GM12878 (cell line): ENCODE results near the gene PAPPA. TPM values are rescaled to one million over a fixed set of nuclear protein-coding genes. Genes with fewer than 3 reads are reported as not detected.

ENCODE experiments used
- ATAC-seq: fragments of 200-7000 bp; cut with Tn5 transposase; 3 replicates; pipeline ENCODE4 v1.9.1; 2020; ENCODE audit warnings: mild to moderate bottlenecking, moderate library complexity
- BruUV-seq: library from RNA; stranded (reverse); fragments of 400-500 nt; replicated peaks from 2 replicates; lab custom pipeline; 2021; lab: Mats Ljungman, UMichigan
- CTCF ChIA-PET: fragments of 300-600 bp; sonication (Branson Sonifier 250); formaldehyde crosslinking; extraction: SDS; loops from one replicate; lab custom pipeline; 2021; ENCODE audit warnings: inconsistent platforms; lab: Yijun Ruan, JAX
- POLR2A ChIA-PET: fragments of 350-600 bp; formaldehyde crosslinking; extraction: SDS; loops from one replicate; lab custom pipeline; 2021; ENCODE audit warnings: inconsistent platforms; lab: Charles Lee
- RAD21 ChIA-PET: fragments of 300-600 bp; sonication (Branson Sonifier 250); formaldehyde crosslinking; loops from one replicate; lab custom pipeline; 2023; ENCODE audit warnings: antibody characterized with exemption; ENCODE audit not compliant: unreplicated experiment; lab: Charles Lee
- SMC1A ChIA-PET: fragments of 300-600 bp; sonication (Branson Sonifier 250); formaldehyde crosslinking; loops from one replicate; lab custom pipeline; 2023; ENCODE audit not compliant: unreplicated experiment, uncharacterized antibody; lab: Charles Lee
- DNase-seq: peaks from one replicate; pipeline ENCODE4 v3.0.0-alpha.2; 2011; ENCODE audit warnings: low read depth, low spot score
- FAIRE-seq: peaks from 3 replicates; lab custom pipeline; 2011; peaks lifted over from hg19 to GRCh38; lab: Jason Lieb, UNC
- H2AFZ ChIP-seq: 2 replicates; pipeline ENCODE4 v1.6.0; 2011; ENCODE audit warnings: low read depth, low read length, control low read depth; ENCODE audit not compliant: control insufficient read depth
- H3K27ac ChIP-seq: 2 replicates; pipeline ENCODE4 v1.5.1; 2011; ENCODE audit warnings: control low read depth; ENCODE audit not compliant: control insufficient read depth, insufficient read depth
- H3K27me3 ChIP-seq, 2 experiments: replicated peaks in 1 of 2; 2 replicates each; pipeline versions ENCODE4 v1.6.0 to v1.6.1; 2011; ENCODE audit warnings: low read length in 1 of 2; ENCODE audit not compliant: control insufficient read depth in 2 of 2, insufficient read depth in 2 of 2
- H3K36me3 ChIP-seq, 2 experiments: 2 replicates each; pipeline ENCODE4 v1.5.1; 2011; ENCODE audit warnings: low read length in 1 of 2; ENCODE audit not compliant: control insufficient read depth in 2 of 2, insufficient read depth in 2 of 2
- H3K4me1 ChIP-seq: 2 replicates; pipeline ENCODE4 v1.6.1; 2011; ENCODE audit warnings: mild to moderate bottlenecking, low read length, moderate library complexity, mixed read lengths; ENCODE audit not compliant: control insufficient read depth, insufficient read depth
- H3K4me2 ChIP-seq: 2 replicates; pipeline ENCODE4 v1.6.0; 2011; ENCODE audit warnings: control low read depth; ENCODE audit not compliant: control insufficient read depth, insufficient read depth
- H3K4me3 ChIP-seq: fragments of 200-600 bp; sonication (generic); 2 replicates; pipeline ENCODE4 v1.5.1; 2016
- H3K79me2 ChIP-seq: 2 replicates; pipeline ENCODE4 v1.6.0; 2011; ENCODE audit warnings: low read length; ENCODE audit not compliant: control insufficient read depth, insufficient read depth
- H3K9ac ChIP-seq: 2 replicates; pipeline ENCODE4 v1.8.0; 2011; ENCODE audit warnings: low read length, control low read depth, mixed read lengths; ENCODE audit not compliant: control insufficient read depth, insufficient read depth
- H3K9me3 ChIP-seq: replicated peaks from 3 replicates; pipeline ENCODE4 v1.5.1; 2011; ENCODE audit warnings: mild to moderate bottlenecking, low read length; ENCODE audit not compliant: control insufficient read depth, insufficient read depth
- H4K20me1 ChIP-seq: 2 replicates; pipeline ENCODE4 v1.6.0; 2011; ENCODE audit not compliant: control insufficient read depth, insufficient read depth
- BHLHE40 ChIP-seq, 2 experiments: fragments of 450-650 bp in 1 of 2; IDR thresholded peaks; 2 replicates each; pipeline ENCODE4 v1.6.1; 2011 to 2017; ENCODE audit warnings: low read depth in 2 of 2, borderline replicate concordance in 1 of 2, improper control_type of control experiment in 1 of 2, low read length in 1 of 2, mild to moderate bottlenecking in 1 of 2
- CREM ChIP-seq: IDR thresholded peaks from 2 replicates; pipeline ENCODE4 v1.6.1; 2014; ENCODE audit warnings: antibody characterized with exemption, low read depth
- E2F8 ChIP-seq: fragments of 450-650 bp; IDR thresholded peaks from 2 replicates; pipeline ENCODE4 v1.6.1; 2018; ENCODE audit warnings: mild to moderate bottlenecking, low read depth, moderate library complexity; ENCODE audit not compliant: partially characterized antibody
- ELK1 ChIP-seq: IDR thresholded peaks from 2 replicates; pipeline ENCODE4 v1.6.1; 2012; ENCODE audit warnings: low read depth, low read length, improper control_type of control experiment
- MYB ChIP-seq: fragments of 150-350 bp; IDR thresholded peaks from 2 replicates; pipeline ENCODE4 v1.6.1; 2014; ENCODE audit warnings: mild to moderate bottlenecking, low read depth, low read length, borderline replicate concordance
- NFIC ChIP-seq: IDR thresholded peaks from 2 replicates; pipeline ENCODE4 v1.6.1; 2012; ENCODE audit warnings: low read depth, mild to moderate bottlenecking, inconsistent platforms, low read length, moderate library complexity
- PBX3 ChIP-seq: IDR thresholded peaks from 2 replicates; pipeline ENCODE4 v1.6.1; 2011; ENCODE audit warnings: mild to moderate bottlenecking, low read depth, low read length, moderate library complexity; ENCODE audit not compliant: insufficient replicate concordance
- POLR2A ChIP-seq: IDR thresholded peaks from 2 replicates; pipeline ENCODE4 v1.6.1; 2011; ENCODE audit warnings: low read depth, mild to moderate bottlenecking, low read length
- SIN3A ChIP-seq: IDR thresholded peaks from 2 replicates; pipeline ENCODE4 v1.6.1; 2012; ENCODE audit warnings: low read depth, low read length, improper control_type of control experiment
- ZBED1 ChIP-seq: IDR thresholded peaks from 2 replicates; pipeline ENCODE4 v1.6.1; 2016; ENCODE audit warnings: borderline replicate concordance
- ZNF274 ChIP-seq: IDR thresholded peaks from one replicate; pipeline ENCODE4 v1.8.0; 2011; ENCODE audit not compliant: insufficient read length, insufficient read depth
- WGBS: methylation state at CpG from one replicate; pipeline ENCODE4 v1.1.6; 2016; ENCODE audit warnings: low lambda C conversion rate; ENCODE audit not compliant: insufficient replicate concordance, insufficient coverage; ENCODE audit errors: missing lambda C conversion rate; 5-methylcytosine and 5-hydroxymethylcytosine counted together
- in situ Hi-C: fragments of 300-500 bp; cut with MboI; formaldehyde crosslinking; loops from 9 replicates; pipeline ENCODE4 v1.14.3; 2018; ENCODE audit warnings: mixed read lengths
- intact Hi-C: fragments of 100-400 bp; cut with micrococcal nuclease; formaldehyde crosslinking; loops from one replicate; pipeline ENCODE4 v1.14.2; 2022; ENCODE audit not compliant: unreplicated experiment
- polyA plus RNA-seq, 11 experiments: library from polyadenylated mRNA; depleted of rRNA in 4 of 11; unstranded in 6 of 11; stranded (reverse) in 5 of 11; fragments of >200 nt; fragmentation: Nextera tagmentation in 4 of 11; fragmentation: Illumina TruSeq in 1 of 11; extraction: Ambion mirVana in 4 of 11; extraction: Trizol in 1 of 11; gene quantifications; 1 replicate in 1 of 11; 2 replicates in 10 of 11; pipeline versions ENCODE4 v1.2.1 to v1.2.3, GENCODE V29; 2011 to 2016; ENCODE audit warnings: inconsistent platforms in 2 of 11, missing spikeins in 2 of 11, low read depth in 1 of 11
- total RNA-seq, 4 experiments: library from RNA; depleted of rRNA in 3 of 4; stranded (reverse); fragments of >200 nt in 3 of 4; fragmentation: Illumina TruSeq in 1 of 4; extraction: Trizol in 1 of 4; gene quantifications; 2 replicates each; pipeline versions ENCODE4 v1.2.1 to v1.2.3, GENCODE V29; 2013 to 2021

Gene PAPPA
- total and polyA plus RNA-seq, 10 of the 15 experiments (the other 5 are each of a cell fraction or from before 2014, with no cell fraction given) = under 0.01 to 0.19 (median 0.02) TPM; not detected in 4

- Histone ChIP-seq H3K27me3 (no peaks in the 10 kb centered on the region), H3K9me3 (no peaks in the 10 kb centered on the region), H4K20me1 (no peaks in the 10 kb centered on the region), H3K79me2 (no peaks in the 10 kb centered on the region), H3K4me3 (no peak overlapping the region), H3K4me1 (no peaks in the 10 kb centered on the region), H3K9ac (no peak overlapping the region), H2AFZ (no peak overlapping the region), H3K4me2 (no peak overlapping the region), H3K27ac (no peak overlapping the region), H3K36me3 (no peaks in the 10 kb centered on the region)
- RAD21 ChIA-PET = no interaction called here
- SMC1A ChIA-PET = no interaction called here
- no peak for DNase-seq
- in situ Hi-C loops = no loop called here
- intact Hi-C loops = no loop called here
- no peak for FAIRE-seq
- BruUV-seq = no TSS peak
- no peak for TF ChIP-seq CREM
- TF ChIP-seq MYB = no peak
- no peak for TF ChIP-seq E2F8
- no peak for TF ChIP-seq ELK1
- TF ChIP-seq PBX3 = no peak
- no peak for TF ChIP-seq ZNF274
- no peak for TF ChIP-seq ZBED1
- TF ChIP-seq BHLHE40 (IDR thresholded peaks at IDR 0.05; ENCODE audit: borderline replicate concordance in 1 of 2, low read depth in 2 of 2, low read length in 1 of 2) = no peak
- TF ChIP-seq POLR2A = no peak
- TF ChIP-seq SIN3A = no peak
- no peak for TF ChIP-seq NFIC
- POLR2A ChIA-PET = no interaction called here
- CTCF ChIA-PET = no interaction called here
- no peak for ATAC-seq
- 8% methylated on average over 6 of the region's 6 CpGs for WGBS
Observed at GRCh38 chr9:116349684-116350083, 196.1 kb downstream of the PAPPA start.
